LNCaP clone FGC (cell line): ENCODE results near the gene MPPED1.

Experiments
- DNase-seq: peaks from one replicate; pipeline ENCODE4 v3.0.0-alpha.2; 2011; ENCODE audit warnings: low read depth
- H3K4me3 ChIP-seq: 2 replicates; pipeline ENCODE4 v1.5.1; 2011; ENCODE audit warnings: mild to moderate bottlenecking, low read depth, low read length, control low read depth
- CTCF ChIP-seq: IDR thresholded peaks from 2 replicates; pipeline ENCODE4 v1.5.1; 2012; ENCODE audit warnings: mild to moderate bottlenecking; ENCODE audit not compliant: control insufficient read depth, insufficient read depth; ENCODE audit errors: extremely low read depth

MPPED1 gene

GRCh38 chr22:43504666-43505261, 93.0 kb downstream of the MPPED1 start:
- no peak for TF ChIP-seq CTCF
- DNase-seq = no peak
- no peak overlapping the region for H3K4me3 ChIP-seq

- DNase-seq = no peak
- H3K4me3 ChIP-seq = no peak overlapping the region
- no peak for TF ChIP-seq CTCF
These were observed 93.6 kb downstream of the MPPED1 start for GRCh38 chr22:43505423-43505822.

GRCh38 chr22:43505896-43506295, 94.1 kb downstream of the MPPED1 start:
- H3K4me3 ChIP-seq = no peak overlapping the region
- TF ChIP-seq CTCF = no peak
- DNase-seq = no peak

- no peak for TF ChIP-seq CTCF
- H3K4me3 ChIP-seq = no peak overlapping the region
- DNase-seq = no peak
These were observed 94.7 kb downstream of the MPPED1 start for GRCh38 chr22:43506487-43506886.

- H3K4me3 ChIP-seq = no peak overlapping the region
- no peak for TF ChIP-seq CTCF
- no peak for DNase-seq
These were observed 95.4 kb downstream of the MPPED1 start for GRCh38 chr22:43507235-43507634.

GRCh38 chr22:43508489-43508888, 96.7 kb downstream of the MPPED1 start:
- DNase-seq = no peak
- no peak for TF ChIP-seq CTCF

GRCh38 chr22:43509337-43509736, 97.5 kb downstream of the MPPED1 start:
- TF ChIP-seq CTCF = no peak
- no peak overlapping the region for H3K4me3 ChIP-seq
- no peak for DNase-seq

More at GRCh38 chr22:43508489-43508888, 96.7 kb downstream of the MPPED1 start:
- no peak overlapping the region for H3K4me3 ChIP-seq
